Activated CD4-positive, alpha-beta T cell treated with anti-CD3 and anti-CD28 coated beads for 48 hours (primary cell): ENCODE data around the gene COBL.
"Not testable (repeated sequence)": the region's sequence is repeated elsewhere in the genome, so short reads cannot be mapped to it uniquely, and the experiment has no call there.

Source experiments
- DNase-seq: peaks from one replicate; pipeline ENCODE4 v3.0.0-alpha.2; 2020

COBL gene

GRCh38 chr7:51016546-51016945 lies 300.1 kb downstream of the COBL start:
- DNase-seq = no peak

GRCh38 chr7:51015581-51015980 lies 301.0 kb downstream of the COBL start:
- DNase-seq = no peak

GRCh38 chr7:51014811-51015210 lies 301.8 kb downstream of the COBL start:
- no peak for DNase-seq

- DNase-seq = no peak
Measured at GRCh38 chr7:51013861-51014511, 302.6 kb downstream of the COBL start.

GRCh38 chr7:51013218-51013786 lies 303.3 kb downstream of the COBL start:
- no peak for DNase-seq

GRCh38 chr7:51012569-51013217 lies 303.9 kb downstream of the COBL start:
- no peak for DNase-seq

GRCh38 chr7:51011710-51012350 lies 304.8 kb downstream of the COBL start:
- no peak for DNase-seq

- DNase-seq = no peak
Measured at GRCh38 chr7:51010534-51010933, 306.1 kb downstream of the COBL start.

GRCh38 chr7:51009716-51010496 lies 306.7 kb downstream of the COBL start:
- no peak for DNase-seq

GRCh38 chr7:51007551-51008505 lies 308.8 kb downstream of the COBL start:
- DNase-seq = no peak

- no peak for DNase-seq
Measured at GRCh38 chr7:51006483-51007235, 309.9 kb downstream of the COBL start.

- DNase-seq = no peak
Measured at GRCh38 chr7:51005074-51005473, 311.5 kb downstream of the COBL start.

- no peak for DNase-seq
Measured at GRCh38 chr7:51000956-51001355, 315.7 kb downstream of the COBL start.

- DNase-seq = no peak
Measured at GRCh38 chr7:50994753-50995319, 321.8 kb downstream of the COBL start.

GRCh38 chr7:50990214-50990613 lies 326.4 kb downstream of the COBL start:
- not testable (repeated sequence) for DNase-seq

- no peak for DNase-seq
Measured at GRCh38 chr7:50988988-50989387, 327.6 kb downstream of the COBL start.

GRCh38 chr7:50988465-50988864 lies 328.1 kb downstream of the COBL start:
- DNase-seq = no peak

GRCh38 chr7:50985096-50985495 lies 331.5 kb downstream of the COBL start:
- DNase-seq = no peak

GRCh38 chr7:50983850-50984249 lies 332.8 kb downstream of the COBL start:
- no peak for DNase-seq

GRCh38 chr7:50982626-50983025 lies 334.0 kb downstream of the COBL start:
- DNase-seq = no peak

GRCh38 chr7:50981743-50982142 lies 334.9 kb downstream of the COBL start:
- DNase-seq = no peak
